Skin epidermis (tissue), 12 donors: ENCODE measurements around the gene SMIM7.

Experiments used
- H3K27ac ChIP-seq, 21 experiments: fragments of 200-600 bp; sonication (generic) in 11 of 21; one replicate each; pipeline ENCODE4 v1.5.0; 2020; ENCODE audit warnings: mild to moderate bottlenecking in 3 of 21, inconsistent platforms in 2 of 21, moderate library complexity in 2 of 21
- H3K4me3 ChIP-seq, 7 experiments: fragments of 200-600 bp; sonication (generic) in 2 of 7; one replicate each; pipeline ENCODE4 v1.5.0; 2020; ENCODE audit warnings: inconsistent platforms in 2 of 7, mild to moderate bottlenecking in 2 of 7, moderate library complexity in 1 of 7

SMIM7 gene

DNA sequence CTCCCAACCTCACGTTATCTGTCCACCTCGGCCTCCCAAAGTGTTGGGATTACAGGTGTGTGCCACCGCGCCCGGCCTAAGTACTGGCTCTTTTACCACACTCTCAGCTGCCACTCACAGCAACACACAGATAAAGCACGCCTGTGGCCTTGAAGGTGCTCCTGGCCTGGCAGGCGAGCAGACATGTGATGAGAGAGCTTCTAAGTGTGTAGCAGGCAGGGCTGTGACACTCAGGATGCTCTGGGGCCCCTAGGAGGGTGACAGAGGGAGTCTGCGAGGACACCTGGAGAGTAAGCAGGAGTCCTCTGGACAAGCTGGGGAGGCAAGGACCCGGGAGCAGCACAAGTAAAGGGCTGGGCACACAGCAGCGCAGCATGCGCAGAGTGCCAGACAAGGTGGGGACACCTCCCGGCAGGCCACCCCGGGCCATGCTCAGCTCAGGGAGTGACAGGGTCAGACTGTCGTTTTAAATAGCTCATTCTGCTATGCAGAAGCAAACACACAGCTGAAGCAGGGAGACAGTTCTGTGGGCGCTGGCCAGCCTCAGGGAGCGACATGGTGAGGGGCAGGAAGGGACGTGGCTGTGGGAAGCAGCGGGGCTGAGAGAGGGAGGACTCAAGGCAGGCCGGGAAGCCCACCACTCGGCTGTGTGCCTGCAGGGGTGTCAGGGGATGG, 58.4 kb downstream of the SMIM7 start:
- no peak overlapping the region for H3K4me3 ChIP-seq
- H3K27ac ChIP-seq: no peak overlapping the region

DNA sequence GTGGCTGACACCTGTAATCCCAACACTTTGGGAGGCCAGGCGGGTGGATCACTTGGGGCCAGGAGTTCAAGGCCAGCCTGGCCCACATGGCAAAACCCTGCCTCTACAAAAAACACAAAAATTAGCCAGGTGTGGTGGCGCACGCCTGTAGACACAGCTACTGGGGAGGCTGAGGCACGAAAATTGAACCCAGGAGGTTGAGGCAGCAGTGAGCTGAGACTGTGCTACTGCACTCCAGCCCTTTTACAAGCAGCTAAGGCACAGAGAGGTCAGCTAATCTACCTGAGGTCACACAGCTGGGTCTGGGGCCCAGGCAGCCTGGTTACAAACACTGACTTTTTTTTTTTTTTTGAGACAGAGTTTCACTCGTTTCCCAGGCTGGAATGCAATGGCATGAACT, 59.1 kb downstream of the SMIM7 start:
- H3K27ac ChIP-seq: no peak overlapping the region

DNA sequence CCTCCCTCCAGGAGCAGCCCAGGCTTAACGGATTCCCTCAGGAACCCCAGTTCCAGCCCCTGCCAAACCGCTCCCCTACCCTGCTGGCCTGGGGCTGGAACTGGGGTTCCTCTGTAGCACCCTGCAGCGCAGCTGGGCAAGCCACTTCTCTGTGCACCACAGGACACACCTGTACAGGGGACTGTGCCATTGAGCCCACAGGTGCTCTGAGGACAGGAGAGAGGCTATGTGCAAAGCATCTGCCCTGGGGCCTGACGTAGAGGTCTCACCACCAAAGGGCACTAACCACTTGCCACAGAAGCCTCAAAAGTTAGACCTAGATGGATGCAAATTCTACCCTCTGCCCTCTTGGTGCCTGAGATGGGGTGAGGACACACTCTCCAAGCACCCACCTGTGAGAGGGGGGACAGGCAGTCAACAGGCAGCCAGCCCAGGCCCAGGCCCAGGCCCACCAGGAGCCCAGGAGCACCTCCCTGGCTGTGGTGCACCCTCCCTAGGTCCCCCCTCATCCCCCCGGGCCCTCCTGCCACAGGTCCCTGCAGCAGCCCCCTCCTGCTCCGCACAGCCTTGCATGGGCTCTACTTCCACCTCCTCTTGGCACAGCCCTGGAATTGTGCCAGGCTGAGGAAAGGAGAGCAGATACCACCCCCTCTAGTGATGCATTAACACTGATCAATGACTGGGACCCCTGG, 60.1 kb downstream of the SMIM7 start:
- no peak overlapping the region for H3K27ac ChIP-seq
- no peak overlapping the region for H3K4me3 ChIP-seq

More for the DNA sequence above, 59.1 kb downstream of the SMIM7 start:
- H3K4me3 ChIP-seq: no peak overlapping the region

DNA sequence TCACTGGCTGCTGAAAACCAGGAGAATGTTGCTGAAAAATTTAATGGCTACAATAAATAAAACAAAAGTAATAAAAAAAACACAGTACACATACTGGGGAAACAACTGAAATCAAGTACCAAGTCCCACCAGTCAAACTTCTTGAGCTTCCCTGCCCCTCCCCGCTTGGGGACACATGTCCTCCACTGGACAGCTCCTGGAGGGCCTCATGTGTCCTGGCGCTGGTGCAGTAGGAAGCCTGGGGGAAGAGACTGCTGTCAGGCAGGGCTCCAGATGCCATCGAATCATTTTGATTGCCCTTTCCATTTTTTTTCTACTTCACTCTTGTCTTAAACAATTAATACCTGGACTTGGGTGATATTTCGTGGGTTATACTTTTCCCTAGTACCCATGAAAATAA, 61.1 kb downstream of the SMIM7 start:
- Histone ChIP-seq H3K27ac (peak overlapping the region in 1 of 21 experiments; percentile 26), H3K4me3 (no peak overlapping the region)

GRCh38 chr19:16596399-16596798, 63.5 kb downstream of the SMIM7 start:
- no peak overlapping the region for H3K27ac ChIP-seq

More at GRCh38 chr19:16596399-16596798, 63.5 kb downstream of the SMIM7 start:
- H3K4me3 ChIP-seq: no peak overlapping the region
